Omental fat pad (tissue), 4 donors: Measurements from ENCODE around the gene PSPH. TPM values are rescaled to one million over a fixed set of nuclear protein-coding genes. Genes with fewer than 3 reads are reported as not detected.

ENCODE experiments used
- ATAC-seq: fragments of 150-250 bp; one replicate; pipeline ENCODE4 v1.9.1; 2016; ENCODE audit warnings: mild to moderate bottlenecking, moderate library complexity; ENCODE audit not compliant: low FRiP score
- DNase-seq: peaks from one replicate; pipeline ENCODE4 v3.0.0-alpha.2; 2019; ENCODE audit warnings: low spot score
- CTCF ChIP-seq, 3 donors: fragments of 450-650 bp; IDR thresholded peaks; one replicate each; pipeline ENCODE4 v1.5.1; 2016 to 2017; ENCODE audit warnings: antibody characterized with exemption in 3 of 3, mild to moderate bottlenecking in 3 of 3, moderate library complexity in 2 of 3
- total RNA-seq, 4 donors: library from RNA; depleted of rRNA; stranded (reverse); fragments of >200 nt; gene quantifications; one replicate each; pipeline ENCODE4 v1.1.0, GENCODE V29; 2016

The PSPH gene
- total RNA-seq, 4 donors from 2014 or later: 6.8 to 12.5 (median 11.2) TPM

GRCh38 chr7:55980266-55980665 lies 71.0 kb downstream of the PSPH start:
- TF ChIP-seq CTCF (IDR thresholded peaks at IDR 0.05): no peak
- no peak for DNase-seq
- ATAC-seq: no peak

GRCh38 chr7:55977831-55978230 lies 73.4 kb downstream of the PSPH start:
- DNase-seq (no peak), ATAC-seq (peak; percentile 22)
- TF ChIP-seq CTCF (IDR thresholded peaks at IDR 0.05): no peak

GRCh38 chr7:55975988-55976633 lies 75.1 kb downstream of the PSPH start:
- no peak for TF ChIP-seq CTCF (IDR thresholded peaks at IDR 0.05)
- DNase-seq (no peak), ATAC-seq (peak; percentile 31)

- DNase-seq (no peak), ATAC-seq (no peak)
- no peak for TF ChIP-seq CTCF (IDR thresholded peaks at IDR 0.05)
These were observed 77.4 kb downstream of the PSPH start for GRCh38 chr7:55973747-55974250.

- DNase-seq: no peak
- ATAC-seq: no peak
- no peak for TF ChIP-seq CTCF (IDR thresholded peaks at IDR 0.05)
These were observed 80.3 kb downstream of the PSPH start for GRCh38 chr7:55970978-55971377.

- no peak for ATAC-seq
- DNase-seq: no peak
These were observed 80.7 kb downstream of the PSPH start for GRCh38 chr7:55970561-55970960.

More at GRCh38 chr7:55970561-55970960, 80.7 kb downstream of the PSPH start:
- no peak for TF ChIP-seq CTCF (IDR thresholded peaks at IDR 0.05)
